Stimulated activated CD4-positive, alpha-beta T cell treated with anti-CD3 and anti-CD28 coated beads, Interleukin-4, amount 100 ng/mL, for 48 hours (primary cell): ENCODE measurements around the gene ASB12.
"Not testable (repeated sequence)": the region's sequence is repeated elsewhere in the genome, so short reads cannot be mapped to it uniquely, and the experiment has no call there.

Experiments used
- DNase-seq, 2 donors: peaks; one replicate each; pipeline ENCODE4 v3.0.0-alpha.2; 2020; ENCODE audit warnings: low read depth in 2 of 2

The ASB12 gene

GRCh38 chrX:64230123-64230970 is at the start of gene ASB12:
ASB12 (minus strand) TSS chrX:64230607; CDS start chrX:64225650, 4,957 bp downstream.
- DNase-seq: no peak

GRCh38 chrX:64265265-64265664 is 34.9 kb upstream of the ASB12 start:
- no peak for DNase-seq

GRCh38 chrX:64229154-64229553 is 1.3 kb downstream of the ASB12 start:
- no peak for DNase-seq

GRCh38 chrX:64218023-64218422 is 12.4 kb downstream of the ASB12 start:
- DNase-seq: no peak

GRCh38 chrX:64213989-64214388 is 16.4 kb downstream of the ASB12 start:
- DNase-seq: not testable (repeated sequence)

GRCh38 chrX:64206556-64207162 is 23.7 kb downstream of the ASB12 start:
- DNase-seq: peak in 1 of 2 donors; percentile 2

GRCh38 chrX:64205735-64206501 is 24.5 kb downstream of the ASB12 start:
- DNase-seq: peak; percentile 73 to 79

GRCh38 chrX:64205441-64205734 is 25.0 kb downstream of the ASB12 start, which contains the start of gene AMER1:
AMER1 (minus strand) TSS chrX:64205708; CDS start chrX:64193286, 12,422 bp downstream.
- no peak for DNase-seq

- peak in 1 of 2 donors; percentile 4 for DNase-seq
These were observed 25.5 kb downstream of the ASB12 start for GRCh38 chrX:64204701-64205440.

GRCh38 chrX:64204252-64204651 is 26.2 kb downstream of the ASB12 start:
- no peak for DNase-seq

GRCh38 chrX:64202808-64203325 is 27.5 kb downstream of the ASB12 start:
- DNase-seq: no peak

- DNase-seq: no peak
These were observed 32.4 kb downstream of the ASB12 start for GRCh38 chrX:64198036-64198435.

GRCh38 chrX:64196606-64197005 is 33.8 kb downstream of the ASB12 start:
- no peak for DNase-seq

GRCh38 chrX:64195862-64196261 is 34.5 kb downstream of the ASB12 start:
- no peak for DNase-seq

GRCh38 chrX:64192673-64193072 is 37.7 kb downstream of the ASB12 start:
- DNase-seq: no peak

- no peak for DNase-seq
These were observed 38.4 kb downstream of the ASB12 start for GRCh38 chrX:64192040-64192439.

- DNase-seq: no peak
These were observed 39.0 kb downstream of the ASB12 start for GRCh38 chrX:64191281-64192010.

GRCh38 chrX:64190136-64190740 is 40.2 kb downstream of the ASB12 start:
- no peak for DNase-seq

- no peak for DNase-seq
These were observed 41.5 kb downstream of the ASB12 start for GRCh38 chrX:64188901-64189300.

GRCh38 chrX:64187762-64188150 is 42.7 kb downstream of the ASB12 start:
- no peak for DNase-seq
